HG03575 (cell line): Measurements from ENCODE around the gene TAAR6.
"Not testable (repeated sequence)": the region's sequence is repeated elsewhere in the genome, so short reads cannot be mapped to it uniquely, and the experiment has no call there.

ENCODE experiments used
- ATAC-seq: cut with Tn5 transposase; IDR thresholded peaks from one replicate; pipeline ENCODE4 v1.9.1; 2021; ENCODE audit not compliant: unreplicated experiment, insufficient number of reproducible peaks, low FRiP score; ENCODE audit errors: extremely low read depth

TAAR6 gene, protein sequence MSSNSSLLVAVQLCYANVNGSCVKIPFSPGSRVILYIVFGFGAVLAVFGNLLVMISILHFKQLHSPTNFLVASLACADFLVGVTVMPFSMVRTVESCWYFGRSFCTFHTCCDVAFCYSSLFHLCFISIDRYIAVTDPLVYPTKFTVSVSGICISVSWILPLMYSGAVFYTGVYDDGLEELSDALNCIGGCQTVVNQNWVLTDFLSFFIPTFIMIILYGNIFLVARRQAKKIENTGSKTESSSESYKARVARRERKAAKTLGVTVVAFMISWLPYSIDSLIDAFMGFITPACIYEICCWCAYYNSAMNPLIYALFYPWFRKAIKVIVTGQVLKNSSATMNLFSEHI

DNA sequence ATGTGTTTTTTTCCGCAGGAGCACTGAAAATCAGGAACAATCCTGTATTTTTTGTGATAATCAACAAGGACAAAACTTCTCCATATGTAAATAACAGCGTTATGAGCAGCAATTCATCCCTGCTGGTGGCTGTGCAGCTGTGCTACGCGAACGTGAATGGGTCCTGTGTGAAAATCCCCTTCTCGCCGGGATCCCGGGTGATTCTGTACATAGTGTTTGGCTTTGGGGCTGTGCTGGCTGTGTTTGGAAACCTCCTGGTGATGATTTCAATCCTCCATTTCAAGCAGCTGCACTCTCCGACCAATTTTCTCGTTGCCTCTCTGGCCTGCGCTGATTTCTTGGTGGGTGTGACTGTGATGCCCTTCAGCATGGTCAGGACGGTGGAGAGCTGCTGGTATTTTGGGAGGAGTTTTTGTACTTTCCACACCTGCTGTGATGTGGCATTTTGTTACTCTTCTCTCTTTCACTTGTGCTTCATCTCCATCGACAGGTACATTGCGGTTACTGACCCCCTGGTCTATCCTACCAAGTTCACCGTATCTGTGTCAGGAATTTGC lies at the start of gene TAAR6:
TSS of gene TAAR6 (plus strand) at position 102 of the 557 bp plus-strand sequence. CDS start at position 102, 0 bp downstream.
- no peak for ATAC-seq

DNA sequence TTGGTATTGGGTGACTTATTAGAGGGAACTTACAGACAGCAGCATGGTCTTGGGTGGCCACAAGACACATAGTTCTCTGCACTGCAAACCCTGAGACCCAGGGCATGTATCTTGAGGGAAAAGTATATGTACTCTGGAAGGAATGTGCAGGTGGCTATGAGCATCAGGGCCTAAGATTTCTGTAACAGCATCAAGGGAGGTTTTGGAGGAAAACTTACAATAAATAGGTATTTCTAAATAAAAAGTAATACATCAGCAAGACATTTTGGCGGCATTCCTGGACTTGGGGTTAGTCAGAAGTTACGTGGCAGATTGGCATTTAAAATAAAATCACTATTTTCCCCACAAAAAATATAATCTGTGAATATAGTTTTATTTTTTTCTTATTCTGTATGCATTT lies 49.2 kb upstream of the TAAR6 start:
- no peak for ATAC-seq

DNA sequence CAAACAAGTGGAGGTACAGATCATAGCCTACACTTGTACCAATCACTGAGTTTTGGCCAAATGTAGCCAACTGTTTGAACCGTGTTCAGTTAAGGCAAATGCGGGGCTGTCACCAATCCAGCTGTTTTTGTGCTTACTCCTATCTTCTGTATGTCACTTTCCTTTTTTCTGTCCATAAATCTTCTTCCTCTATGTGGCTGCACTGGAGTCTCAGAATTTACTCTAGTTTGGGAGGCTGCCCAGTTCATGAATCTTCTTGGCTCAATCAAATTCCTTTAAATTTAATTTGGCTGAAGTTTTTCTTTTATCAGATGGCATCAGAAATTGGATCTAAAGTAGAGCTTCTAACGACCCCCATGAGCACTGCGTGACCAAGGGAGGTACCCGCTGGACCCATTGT lies 45.5 kb upstream of the TAAR6 start:
- ATAC-seq: no peak

DNA sequence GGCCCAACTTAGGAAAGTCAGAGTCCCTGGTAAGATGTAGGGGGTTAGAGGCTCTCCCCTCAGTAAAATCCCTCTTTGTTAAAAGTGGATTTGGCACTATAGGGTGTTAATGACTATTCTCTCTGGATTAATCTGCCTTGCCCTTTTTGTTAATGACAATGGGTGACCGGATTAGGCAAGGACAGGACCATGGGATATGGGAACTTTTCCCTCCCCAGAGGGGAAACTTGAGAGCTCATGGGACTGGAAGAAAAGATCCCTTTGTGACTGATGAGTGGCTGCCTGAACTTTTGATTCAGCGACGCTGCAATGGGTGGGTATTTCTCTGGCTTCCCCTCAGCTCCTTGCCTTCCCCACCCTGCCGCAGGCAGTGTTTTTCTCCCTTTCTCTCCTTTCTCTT lies 44.3 kb upstream of the TAAR6 start:
- no peak for ATAC-seq

DNA sequence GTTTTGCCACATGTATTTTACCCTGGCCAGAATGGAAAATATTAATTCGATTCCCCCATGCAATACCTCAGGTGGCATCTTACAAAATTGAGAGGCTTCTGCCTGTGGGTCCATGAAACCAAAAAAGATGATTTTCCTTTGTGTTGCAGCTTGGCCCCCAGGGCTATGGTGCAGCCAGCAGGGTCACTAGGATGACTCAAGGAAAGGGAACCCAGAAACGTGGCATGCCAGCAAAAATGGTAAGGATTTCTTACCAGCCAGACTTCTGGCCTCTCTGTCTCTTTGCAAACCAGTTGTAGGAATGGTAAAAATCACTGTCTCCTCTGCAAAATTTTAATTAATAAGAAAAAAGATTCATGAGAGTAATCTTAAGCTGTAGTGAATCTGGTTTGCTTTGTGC lies 43.7 kb upstream of the TAAR6 start:
- ATAC-seq: no peak

DNA sequence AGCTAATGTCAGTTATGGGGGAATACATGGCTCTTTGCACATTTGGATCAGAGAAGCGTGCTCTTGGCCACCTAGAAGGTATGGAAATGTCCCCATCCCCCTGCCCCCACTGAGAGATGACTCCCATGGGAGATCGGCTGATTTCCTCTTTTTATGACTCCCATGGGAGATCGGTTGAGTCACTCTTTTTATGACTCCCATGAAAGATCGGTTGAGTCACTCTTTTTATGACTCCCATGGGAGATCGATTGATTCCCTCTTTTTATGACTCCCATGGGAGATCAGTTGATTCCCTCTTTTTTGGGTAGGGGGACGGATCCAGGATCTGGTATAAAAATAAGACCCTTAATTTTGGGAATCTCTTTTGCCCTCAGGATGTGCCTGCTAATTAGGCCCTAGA lies 42.3 kb upstream of the TAAR6 start:
- no peak for ATAC-seq

DNA sequence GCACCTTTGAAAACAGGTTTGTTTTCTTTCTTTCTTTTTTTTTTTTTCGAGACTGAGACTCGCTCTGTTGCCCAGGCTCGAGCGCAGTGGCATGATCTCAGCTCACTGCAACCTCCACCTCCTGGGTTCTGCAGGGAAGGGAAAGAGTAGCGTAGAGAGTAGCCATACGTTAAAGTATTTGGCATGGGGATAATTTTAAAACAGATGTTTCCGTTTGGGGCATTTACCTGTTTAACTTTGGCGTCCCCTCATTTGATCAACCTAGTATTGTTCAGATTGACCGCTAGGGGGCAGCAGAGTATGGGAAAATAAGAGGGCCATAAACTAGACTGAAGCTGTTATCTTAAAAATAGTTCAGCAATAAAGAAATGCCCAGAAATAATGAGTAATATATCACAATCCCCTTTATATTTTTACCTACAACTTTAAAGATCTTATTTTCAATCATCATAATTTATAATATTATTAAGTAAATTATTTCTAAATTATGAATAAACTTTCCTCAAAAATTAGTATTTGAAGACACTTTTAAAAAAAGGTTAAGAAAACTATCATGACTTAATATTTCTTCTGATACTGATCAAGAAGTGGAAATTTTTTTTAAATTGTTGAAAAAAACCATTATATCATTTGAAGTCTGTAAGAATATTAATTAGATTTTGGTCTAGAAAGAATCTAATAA lies 39.7 kb upstream of the TAAR6 start:
- ATAC-seq: no peak

DNA sequence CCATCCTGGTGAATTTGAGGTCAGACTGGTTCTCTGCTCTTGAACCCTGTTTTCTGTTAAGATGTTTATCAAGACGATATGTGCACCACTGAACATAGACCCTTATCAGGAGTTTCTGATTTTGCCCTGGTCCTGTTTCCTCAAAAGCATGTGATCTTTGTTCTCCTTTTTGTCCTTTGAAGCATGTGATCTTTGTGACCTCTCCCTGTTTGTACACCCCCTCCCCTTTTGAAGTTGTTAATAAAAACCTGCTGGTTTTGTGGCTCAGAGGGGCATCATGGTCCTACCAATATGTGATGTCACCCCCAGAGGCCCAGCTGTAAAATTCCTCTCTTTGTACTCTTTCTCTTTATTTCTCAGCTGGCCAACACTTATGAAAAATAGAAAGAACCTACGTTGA lies 35.6 kb upstream of the TAAR6 start:
- ATAC-seq: not testable (repeated sequence)

DNA sequence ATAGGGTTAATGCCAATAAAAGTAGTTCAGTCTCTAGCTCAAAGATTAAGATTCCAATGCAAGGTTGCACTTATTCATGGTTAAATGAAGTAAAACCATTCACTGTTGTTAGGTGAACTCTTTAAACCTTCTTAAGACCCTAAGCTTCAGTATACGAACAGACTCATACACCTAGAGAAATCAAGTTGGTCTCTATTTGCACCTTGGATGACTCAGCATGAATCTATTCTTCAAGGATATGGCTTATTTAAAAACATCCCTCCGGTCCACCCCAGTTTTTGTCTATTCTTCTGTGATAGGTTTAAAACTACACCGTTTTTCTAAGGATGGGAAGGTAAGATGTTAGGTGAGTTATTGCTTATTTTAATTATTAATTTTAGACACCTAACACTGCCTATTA lies 33.0 kb upstream of the TAAR6 start:
- no peak for ATAC-seq

DNA sequence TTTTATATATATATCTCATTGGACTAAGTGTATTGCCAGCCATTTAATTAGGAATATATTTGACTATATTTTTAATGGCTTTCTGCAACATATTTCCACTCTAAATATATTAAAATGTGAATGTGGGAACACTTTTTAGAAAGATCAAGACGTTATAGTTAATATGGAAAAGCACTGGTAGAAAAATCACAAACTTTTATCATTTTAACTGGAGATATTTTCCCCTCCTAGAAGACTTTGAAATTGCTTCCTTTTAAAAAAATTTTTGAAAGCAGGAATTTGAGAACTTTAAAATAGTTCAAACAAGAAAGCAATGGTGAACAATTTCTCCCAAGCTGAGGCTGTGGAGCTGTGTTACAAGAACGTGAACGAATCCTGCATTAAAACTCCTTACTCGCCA lies 32.1 kb upstream of the TAAR6 start, which contains the start of gene TAAR9:
TSS of gene TAAR9 (plus strand) at position 301 of the 400 bp plus-strand sequence. CDS start at position 314, 13 bp downstream.
- ATAC-seq: no peak

DNA sequence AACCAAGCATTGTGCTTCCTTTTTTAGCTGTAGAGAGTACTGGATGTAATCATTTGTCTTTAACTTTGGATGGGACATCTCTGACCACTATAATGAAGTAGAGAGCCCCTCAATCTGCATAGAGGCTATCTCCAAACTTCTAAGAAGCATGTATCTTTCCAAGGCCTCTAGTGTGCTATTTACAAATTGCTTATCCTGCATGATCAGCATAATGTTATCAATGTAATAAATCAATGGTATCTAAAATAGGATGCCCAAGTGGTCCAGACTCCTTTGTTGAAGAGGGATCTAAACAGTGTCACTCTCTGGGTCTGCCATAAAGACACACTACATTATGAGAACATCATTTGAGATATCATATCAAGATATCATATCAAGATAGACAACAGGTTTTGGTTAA lies 25.3 kb upstream of the TAAR6 start:
- no peak for ATAC-seq

DNA sequence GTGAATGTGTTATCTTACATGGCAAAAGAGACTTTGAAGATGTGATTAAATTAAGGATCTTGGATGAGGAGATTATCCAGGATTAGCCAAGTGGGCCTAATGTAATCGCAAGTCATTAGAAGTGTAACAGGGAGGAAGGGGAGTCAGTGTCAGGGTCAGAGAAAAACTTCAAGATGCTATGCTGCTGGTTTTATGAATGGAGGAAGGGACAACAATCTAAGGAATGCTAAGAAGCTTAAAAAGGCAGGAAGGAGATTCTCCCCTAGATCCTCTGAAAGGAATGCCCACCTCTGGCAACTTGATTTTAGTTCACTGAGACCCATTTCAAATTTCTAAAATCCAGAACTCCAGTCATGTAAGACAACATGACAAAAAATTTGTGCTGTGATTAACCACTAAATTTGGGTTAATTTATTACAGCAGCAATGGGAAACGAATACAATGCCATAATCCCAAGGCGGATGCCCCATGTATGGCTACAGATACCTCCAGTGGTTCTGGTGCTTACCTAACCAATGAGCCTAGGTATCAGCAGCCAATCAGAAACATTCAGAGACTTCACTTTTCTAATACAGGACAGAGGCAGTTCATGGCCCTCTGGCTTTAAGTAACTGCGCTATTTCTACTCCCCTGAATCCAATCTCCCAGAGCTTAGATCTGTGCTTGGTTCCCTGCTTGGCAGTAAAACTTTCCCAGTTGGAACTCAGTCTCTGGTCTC lies 21.2 kb upstream of the TAAR6 start:
- no peak for ATAC-seq

DNA sequence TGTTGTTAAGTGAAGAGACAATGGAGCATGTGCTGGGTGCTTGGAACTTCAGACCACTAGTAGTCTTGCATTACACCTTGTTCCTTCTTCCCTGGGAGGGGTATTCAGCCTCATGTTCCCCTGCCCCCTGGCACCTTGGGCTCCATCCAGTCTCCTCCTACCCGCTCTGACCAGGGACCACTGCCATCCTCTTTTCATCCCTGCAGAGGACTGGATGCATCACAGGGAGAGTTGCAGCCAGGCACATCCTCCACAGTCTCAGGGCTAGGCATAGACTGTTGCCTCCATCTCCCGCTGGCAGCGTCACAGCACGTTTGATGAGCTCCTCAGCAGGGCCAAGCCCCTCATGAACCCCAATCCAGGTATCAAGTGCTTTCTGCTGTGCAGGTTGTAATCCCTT lies 18.9 kb upstream of the TAAR6 start:
- no peak for ATAC-seq

DNA sequence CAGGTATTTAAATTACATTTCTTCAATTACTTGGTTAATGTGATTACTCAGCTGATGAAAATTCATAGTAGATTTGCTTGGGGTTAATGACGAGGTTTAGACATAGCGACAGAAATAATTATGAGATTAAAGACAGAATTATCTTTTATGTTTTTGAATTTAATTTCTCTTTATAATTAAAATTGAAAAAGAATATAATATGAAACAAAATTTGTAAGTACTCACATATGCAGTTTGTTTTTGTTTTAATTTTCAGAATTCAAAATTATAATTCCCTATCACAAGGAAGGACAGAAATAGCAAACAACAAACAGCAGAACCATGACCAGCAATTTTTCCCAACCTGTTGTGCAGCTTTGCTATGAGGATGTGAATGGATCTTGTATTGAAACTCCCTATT lies 17.8 kb upstream of the TAAR6 start, which contains the start of gene TAAR8:
TSS of gene TAAR8 (plus strand) at position 301 of the 400 bp plus-strand sequence. CDS start at position 322, 21 bp downstream.
- ATAC-seq: no peak

DNA sequence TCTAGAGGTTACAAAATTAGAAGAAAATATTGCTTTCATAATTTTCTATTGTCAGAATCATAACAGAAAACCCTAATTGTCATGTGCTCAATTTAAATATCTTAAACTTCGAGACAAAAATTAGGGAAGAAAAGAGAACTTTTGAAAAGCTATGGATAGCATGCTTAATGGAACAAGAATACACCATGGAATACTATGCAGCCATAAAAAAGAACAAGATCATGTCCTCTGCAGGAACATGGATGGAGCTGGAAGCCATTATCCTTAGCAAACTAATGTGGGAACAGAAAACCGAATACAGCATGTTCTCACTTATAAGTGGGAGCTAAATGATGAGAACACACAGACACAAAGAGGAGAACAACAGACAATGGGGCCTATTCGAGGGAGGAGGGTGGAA lies 10.0 kb upstream of the TAAR6 start:
- not testable (repeated sequence) for ATAC-seq

DNA sequence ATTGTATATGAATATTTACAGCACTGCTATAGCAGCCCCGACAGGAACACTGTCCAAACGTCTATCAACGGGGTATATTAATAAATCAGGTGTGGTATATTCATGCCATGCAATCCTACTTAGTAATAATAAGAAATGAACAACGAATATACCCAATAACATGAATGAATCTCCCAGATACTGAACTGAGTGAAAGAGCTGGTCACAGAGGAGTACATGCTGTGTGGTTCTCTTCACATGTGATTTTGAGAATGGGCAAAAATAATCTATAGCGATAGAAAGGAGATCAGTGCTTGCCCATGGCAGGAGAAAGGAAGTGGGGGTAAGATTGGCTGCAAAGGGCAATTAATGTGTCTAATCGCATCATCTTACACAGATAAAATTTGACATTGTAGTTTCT lies 3.7 kb upstream of the TAAR6 start:
- ATAC-seq: no peak

DNA sequence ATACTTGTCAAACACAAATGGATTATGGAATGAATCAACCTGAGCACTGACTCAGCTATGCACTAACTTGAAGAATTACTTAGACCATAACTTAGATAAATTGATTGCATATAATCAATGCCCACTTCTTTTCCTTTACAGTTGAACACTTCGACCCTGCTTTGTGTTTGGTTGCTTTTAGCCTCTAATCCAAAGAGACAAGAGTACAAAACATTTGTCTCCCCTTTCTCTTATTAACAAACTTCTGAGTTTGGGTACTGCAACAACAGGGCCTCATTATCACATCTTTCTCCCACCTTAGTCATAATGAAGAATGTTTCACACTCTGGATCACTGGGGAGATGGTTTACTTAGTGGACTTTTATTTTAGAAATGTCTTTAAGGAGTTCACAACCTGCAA lies 2.6 kb upstream of the TAAR6 start:
- no peak for ATAC-seq

DNA sequence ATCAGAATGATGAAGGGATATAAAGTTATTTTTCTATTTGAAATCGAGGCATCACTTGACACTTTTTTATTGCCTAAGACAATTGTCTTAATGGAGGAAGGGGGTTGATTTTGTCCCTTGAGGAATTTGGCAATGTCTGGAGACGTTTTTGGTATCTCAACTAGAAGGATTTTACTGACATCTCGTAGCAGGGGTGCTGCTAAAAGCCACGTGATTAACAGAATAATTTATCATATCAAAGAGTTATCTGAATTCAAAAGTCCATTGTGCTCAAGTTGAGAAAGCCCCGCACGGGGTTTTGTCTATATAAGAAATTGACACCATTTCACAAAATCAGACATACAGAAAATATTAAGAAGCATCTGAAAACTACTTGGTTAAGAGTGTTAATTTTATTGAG lies 1.5 kb upstream of the TAAR6 start:
- ATAC-seq: no peak

DNA sequence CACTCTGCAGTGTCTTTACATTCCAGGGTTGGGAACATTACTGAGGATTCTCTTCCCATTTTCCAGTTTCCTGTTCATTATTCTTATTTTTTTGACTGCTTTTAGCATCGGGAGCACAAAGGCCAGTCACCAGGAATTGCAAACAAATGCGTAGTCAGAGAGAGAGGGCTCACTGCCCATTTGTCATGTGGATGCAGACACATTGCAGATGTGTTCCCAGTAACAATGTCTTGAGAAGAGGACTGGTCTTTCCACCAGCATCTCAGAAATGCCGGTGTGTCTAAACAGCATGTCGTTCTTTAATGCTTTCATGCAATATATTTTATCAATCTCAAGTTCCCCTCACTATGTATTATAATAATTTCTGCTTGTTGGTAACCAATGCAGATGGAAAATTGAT lies 952 bp upstream of the TAAR6 start:
- ATAC-seq: no peak

DNA sequence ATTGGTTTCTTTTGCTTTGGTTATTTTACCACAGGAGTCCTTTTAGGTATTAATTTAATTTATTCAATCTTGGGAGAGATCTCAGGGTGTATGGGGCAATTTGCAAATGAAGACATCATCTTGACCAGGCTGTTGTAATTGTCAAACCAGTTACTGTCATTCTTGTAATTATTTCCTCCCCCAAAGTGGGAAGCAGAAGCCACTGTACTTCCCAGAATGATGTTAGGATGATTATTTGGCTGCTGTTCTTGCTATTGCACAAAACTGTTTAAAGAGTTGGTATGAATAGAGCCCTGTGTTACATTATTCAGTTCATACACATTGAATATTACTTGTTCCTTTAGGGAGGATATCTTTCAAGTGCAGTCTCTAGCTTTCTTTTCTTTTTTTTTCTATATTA lies 1.7 kb downstream of the TAAR6 start:
- no peak for ATAC-seq
